Measurements from ENCODE around the gene CP. TPM values are rescaled to one million over a fixed set of nuclear protein-coding genes. Genes with fewer than 3 reads are reported as not detected.

The CP gene
- polyA plus RNA-seq, 3 donors: 0.04 TPM; not detected in 2

DNA sequence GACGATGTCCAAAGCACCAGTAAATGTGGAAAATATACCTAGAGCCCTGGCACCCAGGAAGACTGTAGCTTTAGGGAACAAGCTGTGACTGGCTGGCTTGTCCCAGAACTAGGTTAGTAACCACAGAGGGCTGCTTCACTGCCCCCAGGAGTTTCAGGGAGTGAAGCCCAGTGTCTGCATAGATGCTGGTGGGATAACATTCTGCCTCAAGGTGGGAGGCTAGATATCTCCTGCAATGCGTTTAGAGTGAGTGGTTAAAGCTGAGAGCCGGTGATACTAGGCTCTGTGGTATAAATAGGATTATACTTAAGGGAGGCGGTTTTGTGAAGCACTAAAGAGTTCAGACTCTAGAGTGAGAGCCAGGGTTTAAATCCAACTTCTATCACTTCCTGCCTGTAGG lies 11.7 kb upstream of the CP start:
- TF ChIP-seq, protein P1, sequence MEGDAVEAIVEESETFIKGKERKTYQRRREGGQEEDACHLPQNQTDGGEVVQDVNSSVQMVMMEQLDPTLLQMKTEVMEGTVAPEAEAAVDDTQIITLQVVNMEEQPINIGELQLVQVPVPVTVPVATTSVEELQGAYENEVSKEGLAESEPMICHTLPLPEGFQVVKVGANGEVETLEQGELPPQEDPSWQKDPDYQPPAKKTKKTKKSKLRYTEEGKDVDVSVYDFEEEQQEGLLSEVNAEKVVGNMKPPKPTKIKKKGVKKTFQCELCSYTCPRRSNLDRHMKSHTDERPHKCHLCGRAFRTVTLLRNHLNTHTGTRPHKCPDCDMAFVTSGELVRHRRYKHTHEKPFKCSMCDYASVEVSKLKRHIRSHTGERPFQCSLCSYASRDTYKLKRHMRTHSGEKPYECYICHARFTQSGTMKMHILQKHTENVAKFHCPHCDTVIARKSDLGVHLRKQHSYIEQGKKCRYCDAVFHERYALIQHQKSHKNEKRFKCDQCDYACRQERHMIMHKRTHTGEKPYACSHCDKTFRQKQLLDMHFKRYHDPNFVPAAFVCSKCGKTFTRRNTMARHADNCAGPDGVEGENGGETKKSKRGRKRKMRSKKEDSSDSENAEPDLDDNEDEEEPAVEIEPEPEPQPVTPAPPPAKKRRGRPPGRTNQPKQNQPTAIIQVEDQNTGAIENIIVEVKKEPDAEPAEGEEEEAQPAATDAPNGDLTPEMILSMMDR (IDR thresholded peaks at IDR 0.05): no peak
- no peak overlapping the region for H3K4me2 ChIP-seq (replicated peaks; ENCODE audit: extremely low read depth, low read length, poor library complexity, severe bottlenecking)
- H3K36me3 ChIP-seq (replicated peaks in 1 of 2; ENCODE audit: control insufficient read depth in 1 of 2, insufficient read depth in 2 of 2, low read length in 2 of 2): no peaks in the 10 kb centered on the region
- H3K27ac ChIP-seq (ENCODE audit: low read depth in 1 of 2, low read length in 2 of 2): no peak overlapping the region
- peaks cover 8% of the 10 kb centered on the region for H3K4me1 Mint-ChIP-seq
- no peaks in the 10 kb centered on the region for H3K9me3 ChIP-seq (replicated peaks in 1 of 2; ENCODE audit: control insufficient read depth in 1 of 2, insufficient read depth in 1 of 2, low read length in 2 of 2)
- no peak for DNase-seq
- no peak overlapping the region for H2AFZ ChIP-seq (ENCODE audit: insufficient read depth, low read depth, low read length, poor library complexity, severe bottlenecking)
- H3K36me3 Mint-ChIP-seq: no peaks in the 10 kb centered on the region
- 80% methylated on average over 2 of the region's 4 CpGs for WGBS (ENCODE audit: insufficient coverage)
- no peak overlapping the region for H3K4me3 Mint-ChIP-seq
- peak overlapping the region in 1 of 7 donors; percentile 47 for H3K27ac Mint-ChIP-seq
- H3K9me3 Mint-ChIP-seq: peaks cover 0 to 2% (median 0%) of the 10 kb centered on the region in 7 donors
- H3K4me3 ChIP-seq (replicated peaks in 1 of 3; ENCODE audit: low read depth in 2 of 3, low read length in 3 of 3): no peak overlapping the region
- H3K9ac ChIP-seq (ENCODE audit: insufficient read depth, low read length, poor library complexity, severe bottlenecking): no peak overlapping the region
- H3K79me2 ChIP-seq (ENCODE audit: insufficient read depth, low read length): no peaks in the 10 kb centered on the region
- peaks cover 7 to 13% of the 10 kb centered on the region in 2 donors for H3K4me1 ChIP-seq (ENCODE audit: control insufficient read depth in 1 of 2, insufficient read depth in 2 of 2, low read length in 2 of 2)
- intact Hi-C loops (cut with micrococcal nuclease): no loop called here
- H3K27me3 Mint-ChIP-seq (ENCODE audit: low read depth in 3 of 3): peaks cover 0 to 1% (median 0%) of the 10 kb centered on the region in 3 donors
- H4K20me1 ChIP-seq (ENCODE audit: insufficient read depth, low read length): no peaks in the 10 kb centered on the region
- H3K27me3 ChIP-seq (ENCODE audit: control insufficient read depth in 2 of 2, insufficient read depth in 2 of 2, low read length in 2 of 2): no peaks in the 10 kb centered on the region

DNA sequence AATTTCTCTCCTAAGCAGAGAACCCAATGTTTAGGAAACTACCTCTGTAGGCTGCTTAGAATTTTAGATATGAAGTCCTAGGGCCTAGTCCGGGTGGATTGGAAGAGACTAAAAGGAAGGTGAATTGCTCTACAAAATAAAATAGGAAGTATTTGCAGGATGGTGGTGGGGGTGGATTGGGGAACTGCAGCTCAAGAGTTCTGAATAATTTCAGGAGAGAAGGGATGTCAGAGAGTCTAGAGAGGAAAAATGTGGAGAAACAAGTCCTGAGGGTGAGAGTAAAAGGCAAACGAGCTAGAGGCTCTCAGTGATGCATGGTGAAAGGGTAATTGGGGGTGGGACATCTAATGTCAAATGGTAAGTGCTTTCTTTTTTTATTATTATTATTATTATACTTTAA lies 10.2 kb upstream of the CP start:
- H3K4me2 ChIP-seq (replicated peaks; ENCODE audit: extremely low read depth, low read length, poor library complexity, severe bottlenecking): no peak overlapping the region
- H3K4me3 ChIP-seq (replicated peaks in 1 of 3; ENCODE audit: low read depth in 2 of 3, low read length in 3 of 3): no peak overlapping the region
- no peaks in the 10 kb centered on the region for H3K36me3 Mint-ChIP-seq
- no peak overlapping the region for H3K4me3 Mint-ChIP-seq
- no peaks in the 10 kb centered on the region for H3K36me3 ChIP-seq (replicated peaks in 1 of 2; ENCODE audit: control insufficient read depth in 1 of 2, insufficient read depth in 2 of 2, low read length in 2 of 2)
- H3K9ac ChIP-seq (ENCODE audit: insufficient read depth, low read length, poor library complexity, severe bottlenecking): no peak overlapping the region
- peaks cover 0 to 3% (median 0%) of the 10 kb centered on the region in 7 donors for H3K9me3 Mint-ChIP-seq
- H4K20me1 ChIP-seq (ENCODE audit: insufficient read depth, low read length): no peaks in the 10 kb centered on the region
- peaks cover 7 to 13% of the 10 kb centered on the region in 2 donors for H3K4me1 ChIP-seq (ENCODE audit: control insufficient read depth in 1 of 2, insufficient read depth in 2 of 2, low read length in 2 of 2)
- WGBS (ENCODE audit: insufficient coverage): 71% methylated on average over 1 of the region's 2 CpGs
- H3K79me2 ChIP-seq (ENCODE audit: insufficient read depth, low read length): no peaks in the 10 kb centered on the region
- no peaks in the 10 kb centered on the region for H3K27me3 ChIP-seq (ENCODE audit: control insufficient read depth in 2 of 2, insufficient read depth in 2 of 2, low read length in 2 of 2)
- H2AFZ ChIP-seq (ENCODE audit: insufficient read depth, low read depth, low read length, poor library complexity, severe bottlenecking): no peak overlapping the region
- H3K27ac ChIP-seq (ENCODE audit: low read depth in 1 of 2, low read length in 2 of 2): no peak overlapping the region
- H3K9me3 ChIP-seq (replicated peaks in 1 of 2; ENCODE audit: control insufficient read depth in 1 of 2, insufficient read depth in 1 of 2, low read length in 2 of 2): no peaks in the 10 kb centered on the region
- intact Hi-C loops (cut with micrococcal nuclease): no loop called here
- DNase-seq: no peak
- H3K27ac Mint-ChIP-seq: peak overlapping the region in 1 of 7 donors; percentile 20
- peaks cover 8% of the 10 kb centered on the region for H3K4me1 Mint-ChIP-seq
- H3K27me3 Mint-ChIP-seq (ENCODE audit: low read depth in 3 of 3): no peaks in the 10 kb centered on the region
- TF ChIP-seq, protein P1 (IDR thresholded peaks at IDR 0.05): no peak

Measured in CD14-positive monocyte (primary cell).